Effector memory CD4-positive, alpha-beta T cell (primary cell): ENCODE results near the gene TTLL8.
A peak's percentile ranks its signal among the peaks of the same experiment; 100 is the strongest.
"Not testable (repeated sequence)": the region's sequence is repeated elsewhere in the genome, so short reads cannot be mapped to it uniquely, and the experiment has no call there.

ENCODE experiments used
- DNase-seq, 3 donors: peaks; one replicate each; pipeline ENCODE4 v3.0.0-alpha.2; 2020
- H3K27ac ChIP-seq: 2 replicates; pipeline ENCODE4 v1.7.0; 2013; ENCODE audit warnings: mild to moderate bottlenecking, low read length, moderate library complexity; ENCODE audit not compliant: insufficient read depth, poor library complexity, severe bottlenecking
- H3K27me3 ChIP-seq: replicated peaks from 2 replicates; pipeline ENCODE4 v1.7.0; 2013; ENCODE audit warnings: mild to moderate bottlenecking, low read length; ENCODE audit not compliant: insufficient read depth, control insufficient read depth, poor library complexity, severe bottlenecking
- H3K36me3 ChIP-seq: 2 replicates; pipeline ENCODE4 v1.7.0; 2013; ENCODE audit warnings: mild to moderate bottlenecking, low read length, moderate library complexity; ENCODE audit not compliant: control insufficient read depth, insufficient read depth
- H3K4me1 ChIP-seq: 2 replicates; pipeline ENCODE4 v1.7.0; 2013; ENCODE audit warnings: low read length, mild to moderate bottlenecking; ENCODE audit not compliant: control insufficient read depth, insufficient read depth, poor library complexity, severe bottlenecking
- H3K4me3 ChIP-seq: 2 replicates; pipeline ENCODE4 v1.7.0; 2013; ENCODE audit warnings: low read length, low read depth, mild to moderate bottlenecking; ENCODE audit not compliant: insufficient read depth, poor library complexity, severe bottlenecking
- H3K9me3 ChIP-seq: 2 replicates; pipeline ENCODE4 v1.7.0; 2013; ENCODE audit warnings: mild to moderate bottlenecking, low read length, moderate library complexity; ENCODE audit not compliant: control insufficient read depth

Gene TTLL8

DNA sequence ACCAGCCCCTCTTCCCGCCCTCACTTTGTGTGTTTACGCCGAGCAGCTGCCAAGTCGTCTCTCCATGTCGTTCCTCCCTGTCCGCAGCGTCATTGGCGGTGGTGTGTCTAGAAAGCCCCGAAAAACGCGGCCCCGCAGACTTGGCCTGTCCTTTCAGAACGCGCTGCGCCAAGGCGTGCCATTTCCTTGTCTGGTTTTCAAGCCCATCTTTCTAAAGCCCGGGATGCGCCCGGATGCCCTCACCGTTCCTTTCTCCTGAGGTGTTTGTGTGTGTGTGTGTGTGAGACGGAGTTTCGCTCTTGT, 32.3 kb upstream of the TTLL8 start:
- DNase-seq: no peak
- Histone ChIP-seq H3K27me3 (no peaks in the 10 kb centered on the region), H3K9me3 (no peaks in the 10 kb centered on the region), H3K4me1 (peaks cover 3% of the 10 kb centered on the region), H3K4me3 (no peak overlapping the region), H3K27ac (no peak overlapping the region), H3K36me3 (no peaks in the 10 kb centered on the region)

- no peaks in the 10 kb centered on the region for H3K27me3 ChIP-seq
- no peaks in the 10 kb centered on the region for H3K36me3 ChIP-seq
- H3K27ac ChIP-seq: no peak within 1 kb of the TSS
- H3K4me3 ChIP-seq: no peak within 1 kb of the TSS
- no peaks in the 10 kb centered on the region for H3K9me3 ChIP-seq
- peak in 1 of 3 donors; percentile 18 for DNase-seq
- peaks cover 5% of the 10 kb centered on the region for H3K4me1 ChIP-seq
Measured at GRCh38 chr22:50089682-50090411, 31.7 kb upstream of the TTLL8 start, which contains the start of gene MOV10L1. TSS of gene MOV10L1 (plus strand) at chr22:50090006. CDS start at chr22:50090089, 83 bp downstream.

- Histone ChIP-seq H3K9me3 (no peaks in the 10 kb centered on the region), H3K27ac (no peak overlapping the region), H3K4me1 (peaks cover 5% of the 10 kb centered on the region), H3K4me3 (no peak overlapping the region), H3K36me3 (no peaks in the 10 kb centered on the region), H3K27me3 (no peaks in the 10 kb centered on the region)
- no peak for DNase-seq
Measured at GRCh38 chr22:50089231-50089630, 31.1 kb upstream of the TTLL8 start.

- DNase-seq: no peak
- no peak overlapping the region for H3K27ac ChIP-seq
- H3K4me3 ChIP-seq: no peak overlapping the region
- H3K36me3 ChIP-seq: no peaks in the 10 kb centered on the region
- no peaks in the 10 kb centered on the region for H3K9me3 ChIP-seq
- no peaks in the 10 kb centered on the region for H3K27me3 ChIP-seq
- peaks cover 5% of the 10 kb centered on the region for H3K4me1 ChIP-seq
Measured at GRCh38 chr22:50088096-50088495, 30.0 kb upstream of the TTLL8 start.

- H3K27ac ChIP-seq: no peak overlapping the region
- H3K4me3 ChIP-seq: no peak overlapping the region
- H3K27me3 ChIP-seq: no peaks in the 10 kb centered on the region
- H3K36me3 ChIP-seq: no peaks in the 10 kb centered on the region
- peaks cover 5% of the 10 kb centered on the region for H3K4me1 ChIP-seq
- H3K9me3 ChIP-seq: no peaks in the 10 kb centered on the region
- DNase-seq: no peak
Measured at GRCh38 chr22:50087646-50088045, 29.5 kb upstream of the TTLL8 start.

- H3K9me3 ChIP-seq, H3K27me3 ChIP-seq, DNase-seq, H3K4me3 ChIP-seq, H3K36me3 ChIP-seq, H3K27ac ChIP-seq, H3K4me1 ChIP-seq: not testable (repeated sequence)
Measured at GRCh38 chr22:50086975-50087374, 28.9 kb upstream of the TTLL8 start.

DNA sequence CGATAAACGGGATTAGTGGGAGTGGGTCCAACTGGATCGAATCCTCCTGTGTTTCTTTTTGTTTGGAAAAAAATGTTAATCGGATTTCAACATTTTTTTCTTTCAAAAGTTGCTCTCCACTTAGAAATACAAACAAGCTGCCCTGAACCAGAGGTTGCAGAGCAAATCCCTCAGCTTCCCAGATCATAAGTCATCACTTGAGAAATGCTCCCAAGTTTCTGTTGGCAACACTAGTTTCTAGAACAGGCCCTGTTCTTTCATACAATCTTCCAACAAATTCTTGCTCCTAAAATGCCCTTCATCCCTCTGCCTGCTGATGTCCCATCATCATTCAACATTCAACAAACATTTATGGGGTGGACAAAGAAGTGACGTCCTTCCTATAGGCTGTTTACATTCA, 28.4 kb upstream of the TTLL8 start:
- DNase-seq: no peak
- H3K27me3 ChIP-seq: no peaks in the 10 kb centered on the region

DNA sequence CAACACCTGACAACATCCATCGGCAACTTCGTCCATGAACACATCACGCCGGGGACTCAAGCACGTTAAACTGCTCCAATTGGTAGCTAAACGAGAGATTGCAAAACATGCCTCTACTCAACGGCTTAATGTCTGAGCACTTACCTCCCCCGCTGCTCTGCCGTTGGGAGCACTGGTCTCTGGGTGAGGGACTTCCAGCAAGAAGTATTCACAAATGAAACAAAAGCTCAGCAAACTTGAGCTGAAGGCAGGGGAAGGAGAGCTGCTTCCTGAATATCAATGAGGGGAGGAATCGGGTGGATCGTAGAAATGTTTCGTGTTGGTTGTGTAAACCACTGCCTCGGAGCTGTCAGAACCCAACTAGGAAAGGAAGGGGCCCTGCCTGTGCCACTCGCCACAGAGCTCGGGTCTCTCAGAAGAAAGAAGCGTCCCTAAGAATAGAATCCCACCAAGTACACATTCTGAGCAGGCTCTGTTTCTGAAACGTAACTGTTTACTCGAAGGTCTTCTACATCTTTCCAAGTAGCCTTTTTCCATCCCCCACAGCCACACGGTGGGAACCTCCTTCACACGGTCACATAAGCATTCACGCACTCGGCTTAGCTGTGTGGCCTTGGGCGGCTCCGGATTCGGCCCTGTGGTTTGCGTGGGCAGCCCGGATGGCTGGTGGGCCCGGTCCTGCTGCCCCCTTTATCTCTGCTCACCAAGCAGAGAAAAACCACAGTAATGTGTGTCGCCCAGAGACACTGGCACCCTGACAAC, 27.3 kb upstream of the TTLL8 start, which contains the start of gene MLC1:
MLC1 (minus strand) TSS at position 216 of the 762 bp plus-strand sequence. CDS start 524 bp downstream, outside the sequence.
- Histone ChIP-seq H3K36me3 (no peaks in the 10 kb centered on the region), H3K27ac (no peak within 1 kb of the TSS), H3K27me3 (no peaks in the 10 kb centered on the region), H3K4me1 (peaks cover 5% of the 10 kb centered on the region), H3K4me3 (peak within 1 kb of the TSS; percentile 11), H3K9me3 (no peaks in the 10 kb centered on the region)
- DNase-seq: no peak

More for the DNA sequence above, 28.4 kb upstream of the TTLL8 start:
- Histone ChIP-seq H3K4me3 (no peak overlapping the region), H3K9me3 (no peaks in the 10 kb centered on the region), H3K36me3 (no peaks in the 10 kb centered on the region), H3K4me1 (peaks cover 5% of the 10 kb centered on the region), H3K27ac (no peak overlapping the region)

DNA sequence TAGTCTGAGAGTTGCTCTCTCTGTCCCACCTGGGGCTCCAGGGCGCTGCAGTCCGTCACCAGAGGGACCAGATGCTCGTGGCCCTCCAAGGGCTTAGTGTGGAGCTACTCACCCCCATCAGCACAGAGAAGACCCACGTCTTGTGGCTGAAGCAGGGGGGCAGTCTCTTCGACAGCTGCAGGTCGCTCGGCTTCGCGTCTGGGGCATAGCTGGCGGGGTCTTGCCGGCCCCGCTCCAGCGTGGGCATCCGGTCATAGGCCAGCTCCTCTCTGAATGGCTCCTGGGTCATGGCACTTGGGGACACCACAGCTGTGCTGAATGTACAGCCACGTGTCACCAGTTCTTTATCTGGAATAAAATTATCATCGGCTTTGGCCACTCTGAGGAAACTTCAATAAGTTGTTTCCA, 26.5 kb upstream of the TTLL8 start:
- no peak overlapping the region for H3K27ac ChIP-seq
- H3K9me3 ChIP-seq: no peaks in the 10 kb centered on the region
- H3K4me1 ChIP-seq: peaks cover 5% of the 10 kb centered on the region
- DNase-seq: no peak
- no peak overlapping the region for H3K4me3 ChIP-seq
- no peaks in the 10 kb centered on the region for H3K27me3 ChIP-seq
- H3K36me3 ChIP-seq: no peaks in the 10 kb centered on the region

DNA sequence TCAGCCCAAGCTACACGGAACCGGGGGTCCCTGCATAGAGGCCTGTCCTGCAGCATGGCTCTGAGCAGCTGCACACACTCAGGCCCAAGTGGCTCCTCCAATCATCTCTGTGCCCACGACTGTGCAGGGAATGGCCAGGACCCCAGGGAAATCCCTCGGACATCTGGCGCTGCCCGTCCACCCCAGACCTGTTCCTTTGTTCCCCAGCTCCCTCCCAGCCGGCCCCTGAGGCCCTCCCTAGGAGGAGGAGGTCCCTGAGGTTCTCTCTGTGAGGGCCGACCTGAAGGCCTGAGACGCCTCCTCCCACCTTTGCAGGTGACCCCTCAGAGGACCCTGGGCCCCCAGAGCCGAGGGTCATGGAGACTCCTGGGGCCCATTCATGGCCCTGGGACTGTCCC, 26.0 kb upstream of the TTLL8 start:
- Histone ChIP-seq H3K4me1 (peaks cover 5% of the 10 kb centered on the region), H3K27ac (no peak overlapping the region), H3K9me3 (no peaks in the 10 kb centered on the region), H3K36me3 (no peaks in the 10 kb centered on the region), H3K27me3 (no peaks in the 10 kb centered on the region), H3K4me3 (no peak overlapping the region)
- DNase-seq: no peak
